Measurements from ENCODE around the gene LAMC1.

Gene LAMC1

GRCh38 chr1:183030053-183030452 lies 6.8 kb downstream of the LAMC1 start:
- Histone ChIP-seq H3K4me3 (ENCODE audit: insufficient read depth, low read length, poor library complexity, severe bottlenecking) (no peak overlapping the region), H3K9me2 (replicated peaks; ENCODE audit: insufficient read depth, low read length) (no peaks in the 10 kb centered on the region), H4K20me1 (ENCODE audit: low read depth, low read length) (peaks cover 19% of the 10 kb centered on the region), H3K9ac (ENCODE audit: low read length) (no peak overlapping the region), H3K9me3 (ENCODE audit: insufficient read depth, low read length) (no peaks in the 10 kb centered on the region), H3K27ac (ENCODE audit: low read depth, low read length) (no peak overlapping the region), H3K27me3 (ENCODE audit: low read length) (no peaks in the 10 kb centered on the region), H3K36me3 (ENCODE audit: low read length) (peaks cover 8% of the 10 kb centered on the region; the same call in 1 of the 2 replicates), H3K79me2 (ENCODE audit: insufficient read depth, low read length) (peaks cover under 1% of the 10 kb centered on the region; the same call in 1 of the 2 replicates), H2AFZ (ENCODE audit: low read depth, low read length, severe bottlenecking) (no peak overlapping the region), H3K4me2 (ENCODE audit: low read depth, low read length, poor library complexity, severe bottlenecking) (no peak overlapping the region), H3F3A (ENCODE audit: insufficient read depth) (0 out of 2 replicates have a peak, but pooled peaks cover 4% of the 10 kb centered on the region)
- TF ChIP-seq CTCF (IDR thresholded peaks at IDR 0.05; ENCODE audit: insufficient read depth, low read length, poor library complexity, severe bottlenecking) (no peak), EZH2phosphoT487 (conservative IDR thresholded peaks at IDR 0.05; ENCODE audit: low read length) (no peak)

GRCh38 chr1:183032122-183032921 lies 9.1 kb downstream of the LAMC1 start:
- Histone ChIP-seq H3F3A (ENCODE audit: insufficient read depth) (0 out of 2 replicates have a peak, but pooled peaks cover 4% of the 10 kb centered on the region), H3K4me2 (ENCODE audit: low read depth, low read length, poor library complexity, severe bottlenecking) (no peak overlapping the region), H3K9me2 (replicated peaks; ENCODE audit: insufficient read depth, low read length) (no peaks in the 10 kb centered on the region), H3K79me2 (ENCODE audit: insufficient read depth, low read length) (no peaks in the 10 kb centered on the region; the same call in 1 of the 2 replicates), H3K4me3 (ENCODE audit: insufficient read depth, low read length, poor library complexity, severe bottlenecking) (no peak overlapping the region), H3K9ac (ENCODE audit: low read length) (no peak overlapping the region), H4K20me1 (ENCODE audit: low read depth, low read length) (0 out of 2 replicates have a peak, but pooled peaks cover 5% of the 10 kb centered on the region), H3K27me3 (ENCODE audit: low read length) (no peaks in the 10 kb centered on the region), H3K36me3 (ENCODE audit: low read length) (peaks cover 8% of the 10 kb centered on the region; the same call in 1 of the 2 replicates), H2AFZ (ENCODE audit: low read depth, low read length, severe bottlenecking) (no peak overlapping the region), H3K9me3 (ENCODE audit: insufficient read depth, low read length) (no peaks in the 10 kb centered on the region), H3K27ac (ENCODE audit: low read depth, low read length) (no peak overlapping the region)
- TF ChIP-seq CTCF (IDR thresholded peaks at IDR 0.05; ENCODE audit: insufficient read depth, low read length, poor library complexity, severe bottlenecking) (no peak), EZH2phosphoT487 (conservative IDR thresholded peaks at IDR 0.05; ENCODE audit: low read length) (no peak)

GRCh38 chr1:183033205-183033604 lies 10.0 kb downstream of the LAMC1 start:
- H3K27ac ChIP-seq (ENCODE audit: low read depth, low read length) = no peak overlapping the region

More at GRCh38 chr1:183033205-183033604, 10.0 kb downstream of the LAMC1 start:
- TF ChIP-seq CTCF (IDR thresholded peaks at IDR 0.05; ENCODE audit: insufficient read depth, low read length, poor library complexity, severe bottlenecking) (no peak), EZH2phosphoT487 (conservative IDR thresholded peaks at IDR 0.05; ENCODE audit: low read length) (no peak)
- H4K20me1 ChIP-seq (ENCODE audit: low read depth, low read length) = 0 out of 2 replicates have a peak, but pooled peaks cover 5% of the 10 kb centered on the region
- H3K4me3 ChIP-seq (ENCODE audit: insufficient read depth, low read length, poor library complexity, severe bottlenecking) = no peak overlapping the region
- no peak overlapping the region for H3K4me2 ChIP-seq (ENCODE audit: low read depth, low read length, poor library complexity, severe bottlenecking)
- H3K36me3 ChIP-seq (ENCODE audit: low read length) = peaks cover 2% of the 10 kb centered on the region; the same call in 1 of the 2 replicates
- H3F3A ChIP-seq (ENCODE audit: insufficient read depth) = 0 out of 2 replicates have a peak, but pooled peaks cover 4% of the 10 kb centered on the region
- H3K9me3 ChIP-seq (ENCODE audit: insufficient read depth, low read length) = no peaks in the 10 kb centered on the region
- no peak overlapping the region for H3K9ac ChIP-seq (ENCODE audit: low read length)
- H3K27me3 ChIP-seq (ENCODE audit: low read length) = no peaks in the 10 kb centered on the region
- no peaks in the 10 kb centered on the region for H3K9me2 ChIP-seq (replicated peaks; ENCODE audit: insufficient read depth, low read length)
- no peaks in the 10 kb centered on the region; the same call in 1 of the 2 replicates for H3K79me2 ChIP-seq (ENCODE audit: insufficient read depth, low read length)
- no peak overlapping the region for H2AFZ ChIP-seq (ENCODE audit: low read depth, low read length, severe bottlenecking)
